Measurements from ENCODE around the gene KCNMA1.
"Not testable (repeated sequence)": the region's sequence is repeated elsewhere in the genome, so short reads cannot be mapped to it uniquely, and the experiment has no call there.

The KCNMA1 gene

DNA sequence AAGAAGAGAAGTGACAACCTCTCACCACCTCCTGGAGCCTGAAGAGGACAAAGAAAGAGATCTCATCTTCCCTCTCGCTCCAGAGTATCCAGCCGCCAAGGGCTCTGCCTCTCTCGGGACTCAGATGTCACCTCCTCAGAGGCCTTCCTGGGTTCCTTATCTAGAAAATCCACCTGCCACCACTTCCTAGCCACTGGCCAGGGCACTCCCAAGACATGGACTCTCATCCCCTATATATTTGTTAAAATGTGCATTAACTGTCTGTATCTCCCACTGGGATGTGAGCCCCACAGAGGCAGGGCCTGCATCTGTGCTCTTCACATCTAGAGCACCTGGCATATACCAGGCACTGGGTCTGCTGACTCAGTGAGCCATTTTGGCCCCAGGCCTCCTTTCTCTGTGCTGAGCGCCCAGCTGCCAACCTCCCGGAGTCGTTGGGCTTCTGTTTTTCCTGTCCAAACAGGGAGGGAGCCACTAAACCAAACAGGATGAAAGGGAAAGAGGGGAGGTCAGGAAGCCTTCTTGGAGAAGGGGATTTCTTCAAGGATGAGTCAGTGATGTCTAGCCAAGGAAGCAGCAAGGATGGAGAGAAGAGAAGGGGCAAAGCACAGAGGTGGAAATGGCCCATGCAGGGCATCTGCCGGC is 58.9 kb downstream of the KCNMA1 start:
- DNase-seq (ENCODE audit: low read depth) = no peak
- TF ChIP-seq, protein P1, sequence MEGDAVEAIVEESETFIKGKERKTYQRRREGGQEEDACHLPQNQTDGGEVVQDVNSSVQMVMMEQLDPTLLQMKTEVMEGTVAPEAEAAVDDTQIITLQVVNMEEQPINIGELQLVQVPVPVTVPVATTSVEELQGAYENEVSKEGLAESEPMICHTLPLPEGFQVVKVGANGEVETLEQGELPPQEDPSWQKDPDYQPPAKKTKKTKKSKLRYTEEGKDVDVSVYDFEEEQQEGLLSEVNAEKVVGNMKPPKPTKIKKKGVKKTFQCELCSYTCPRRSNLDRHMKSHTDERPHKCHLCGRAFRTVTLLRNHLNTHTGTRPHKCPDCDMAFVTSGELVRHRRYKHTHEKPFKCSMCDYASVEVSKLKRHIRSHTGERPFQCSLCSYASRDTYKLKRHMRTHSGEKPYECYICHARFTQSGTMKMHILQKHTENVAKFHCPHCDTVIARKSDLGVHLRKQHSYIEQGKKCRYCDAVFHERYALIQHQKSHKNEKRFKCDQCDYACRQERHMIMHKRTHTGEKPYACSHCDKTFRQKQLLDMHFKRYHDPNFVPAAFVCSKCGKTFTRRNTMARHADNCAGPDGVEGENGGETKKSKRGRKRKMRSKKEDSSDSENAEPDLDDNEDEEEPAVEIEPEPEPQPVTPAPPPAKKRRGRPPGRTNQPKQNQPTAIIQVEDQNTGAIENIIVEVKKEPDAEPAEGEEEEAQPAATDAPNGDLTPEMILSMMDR (IDR thresholded peaks at IDR 0.05; ENCODE audit: control insufficient read depth, extremely low read depth, insufficient read depth) = no peak

GRCh38 chr10:77577666-77578229 is 59.9 kb downstream of the KCNMA1 start:
- no peak overlapping the region for H3K4me3 ChIP-seq (ENCODE audit: low read depth, low read length)
- no peak for DNase-seq (ENCODE audit: low read depth)
- TF ChIP-seq, protein P1 (IDR thresholded peaks at IDR 0.05; ENCODE audit: control insufficient read depth, extremely low read depth, insufficient read depth) = no peak

More for the DNA sequence above, 58.9 kb downstream of the KCNMA1 start:
- no peak overlapping the region for H3K4me3 ChIP-seq (ENCODE audit: low read depth, low read length)

DNA sequence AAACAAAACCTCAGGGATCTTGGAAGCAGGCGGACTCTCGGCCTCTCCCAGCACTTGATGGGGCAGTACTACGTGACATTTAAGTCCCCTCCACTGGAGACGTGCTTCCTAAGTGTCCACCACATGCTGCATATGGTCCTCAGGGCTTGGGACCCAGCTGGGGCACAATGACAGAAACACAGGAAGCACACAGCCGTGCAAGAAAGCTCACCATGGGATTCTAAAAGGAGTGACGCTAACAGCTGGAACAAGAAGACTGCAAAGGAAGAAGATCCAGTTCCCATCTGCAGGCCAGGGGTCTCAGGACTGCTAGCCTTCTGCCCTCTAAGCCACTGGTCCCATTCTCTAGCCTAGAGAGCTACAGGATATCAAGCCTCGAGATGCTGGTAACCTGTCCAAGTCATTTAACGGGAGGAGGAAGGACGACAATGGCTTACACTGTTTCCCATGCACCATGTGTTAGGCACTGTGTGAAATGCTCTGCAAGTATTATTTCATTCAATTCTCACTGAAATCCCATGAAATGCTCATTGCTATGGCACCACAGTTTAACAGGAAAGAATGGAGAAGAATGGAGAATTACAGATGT is 61.1 kb downstream of the KCNMA1 start:
- no peak for DNase-seq (ENCODE audit: low read depth)
- TF ChIP-seq, protein P1 (IDR thresholded peaks at IDR 0.05; ENCODE audit: control insufficient read depth, extremely low read depth, insufficient read depth) = no peak
- H3K4me3 ChIP-seq (ENCODE audit: low read depth, low read length) = no peak overlapping the region

DNA sequence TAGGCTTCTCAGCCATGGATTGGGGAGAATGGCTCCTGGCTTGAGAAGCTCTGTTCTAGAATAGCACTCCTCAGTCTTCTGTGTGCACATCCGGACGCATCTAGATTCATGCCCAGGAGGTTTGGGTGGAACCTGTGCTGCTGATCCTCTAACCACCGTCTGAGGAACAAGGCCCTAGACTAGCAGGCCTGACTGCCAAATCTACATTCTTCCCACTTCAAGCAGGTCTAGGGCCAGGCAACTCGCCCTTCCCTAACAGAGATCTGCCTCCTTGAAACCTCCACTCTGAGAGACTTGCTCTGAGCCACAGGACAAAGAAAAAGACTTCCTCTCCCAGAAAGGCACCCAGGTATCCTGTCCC is 61.6 kb downstream of the KCNMA1 start:
- H3K4me3 ChIP-seq (ENCODE audit: low read depth, low read length) = no peak overlapping the region
- no peak for DNase-seq (ENCODE audit: low read depth)
- TF ChIP-seq, protein P1 (IDR thresholded peaks at IDR 0.05; ENCODE audit: control insufficient read depth, extremely low read depth, insufficient read depth) = no peak

DNA sequence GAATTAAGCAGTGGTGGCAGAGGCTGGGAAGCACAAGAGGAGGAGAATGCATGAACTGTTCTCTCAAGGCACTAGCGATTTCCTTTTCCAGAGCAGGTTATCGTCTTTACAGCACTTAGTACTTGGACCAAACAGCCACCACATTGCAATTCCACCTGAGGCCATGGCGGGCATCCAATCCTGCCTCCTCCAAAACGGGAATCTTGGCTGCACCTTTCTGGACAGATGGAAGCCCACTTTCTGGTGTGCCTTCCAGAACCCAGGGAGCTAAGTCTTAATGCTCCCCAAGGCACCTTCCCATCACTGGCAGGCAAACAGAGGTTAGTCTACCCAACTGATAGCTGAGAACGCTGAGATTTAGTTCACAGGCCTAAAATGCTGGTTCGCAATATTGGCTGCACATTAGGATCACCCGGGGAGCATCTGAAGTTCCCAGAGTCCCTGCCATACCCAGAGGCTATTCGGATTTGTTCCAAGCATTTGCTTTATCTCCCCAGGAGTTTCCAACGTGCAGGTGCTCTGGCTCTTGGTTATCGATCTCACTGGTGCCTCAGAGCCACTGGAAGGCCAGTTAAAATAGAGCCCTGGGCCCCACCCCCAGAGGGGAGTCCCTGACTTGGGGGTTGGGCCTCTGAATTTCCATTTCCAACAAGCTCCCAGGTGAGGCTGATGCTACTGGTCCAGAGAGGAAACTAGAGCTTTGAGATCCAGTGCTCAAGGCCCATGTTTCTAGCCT is 62.2 kb downstream of the KCNMA1 start:
- no peak overlapping the region for H3K4me3 ChIP-seq (ENCODE audit: low read depth, low read length)
- no peak for DNase-seq (ENCODE audit: low read depth)

DNA sequence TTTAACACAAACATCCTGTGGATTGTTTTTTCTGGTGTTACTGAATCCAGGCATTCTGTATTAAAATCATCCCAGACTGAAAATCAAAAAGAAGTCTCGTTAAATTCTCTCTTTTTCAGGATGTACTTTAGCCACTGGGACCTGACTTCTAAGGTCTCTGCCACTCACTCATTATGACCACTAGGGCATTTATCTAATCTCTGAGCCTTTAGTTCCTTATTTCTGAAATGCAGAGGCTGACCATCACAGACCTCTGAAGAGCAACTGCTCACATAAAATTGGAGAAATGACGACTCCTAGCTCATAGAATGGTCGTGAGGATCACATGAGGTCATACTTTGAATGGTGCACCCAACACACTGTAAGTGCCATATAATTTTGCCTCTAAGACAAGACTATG is 63.2 kb downstream of the KCNMA1 start:
- DNase-seq (ENCODE audit: low read depth) = no peak
- TF ChIP-seq, protein P1 (IDR thresholded peaks at IDR 0.05; ENCODE audit: control insufficient read depth, extremely low read depth, insufficient read depth) = no peak
- no peak overlapping the region for H3K4me3 ChIP-seq (ENCODE audit: low read depth, low read length)

More for the DNA sequence above, 62.2 kb downstream of the KCNMA1 start:
- TF ChIP-seq, protein P1 (IDR thresholded peaks at IDR 0.05; ENCODE audit: control insufficient read depth, extremely low read depth, insufficient read depth) = no peak

GRCh38 chr10:77572520-77572919 is 65.1 kb downstream of the KCNMA1 start:
- not testable (repeated sequence) for DNase-seq (ENCODE audit: low read depth)

More at GRCh38 chr10:77572520-77572919, 65.1 kb downstream of the KCNMA1 start:
- H3K4me3 ChIP-seq (ENCODE audit: low read depth, low read length) = not testable (repeated sequence)

Data from LNCaP clone FGC (cell line).